HEK293 (cell line): ENCODE measurements around the gene AFF2.

Experiments used
- ZNF114 ChIP-seq: fragments of 450-650 bp; formaldehyde crosslinking; IDR thresholded peaks from 2 replicates; pipeline ENCODE4 v1.5.0; 2017; ENCODE audit warnings: missing biosample characterization, missing genetic modification characterization
- ZNF580 ChIP-seq: fragments of 450-650 bp; formaldehyde crosslinking; IDR thresholded peaks from 2 replicates; pipeline ENCODE4 v1.5.1; 2016; ENCODE audit warnings: missing biosample characterization, missing genetic modification characterization
- TF ChIP-seq, protein P1 (sequence below): fragments of 450-650 bp; formaldehyde crosslinking; IDR thresholded peaks from 2 replicates; pipeline ENCODE4 v1.5.1; 2016; ENCODE audit warnings: missing biosample characterization, missing genetic modification characterization

GRCh38 chrX:148874636-148875246 is 374.3 kb downstream of the AFF2 start:
- TF ChIP-seq, protein P1, sequence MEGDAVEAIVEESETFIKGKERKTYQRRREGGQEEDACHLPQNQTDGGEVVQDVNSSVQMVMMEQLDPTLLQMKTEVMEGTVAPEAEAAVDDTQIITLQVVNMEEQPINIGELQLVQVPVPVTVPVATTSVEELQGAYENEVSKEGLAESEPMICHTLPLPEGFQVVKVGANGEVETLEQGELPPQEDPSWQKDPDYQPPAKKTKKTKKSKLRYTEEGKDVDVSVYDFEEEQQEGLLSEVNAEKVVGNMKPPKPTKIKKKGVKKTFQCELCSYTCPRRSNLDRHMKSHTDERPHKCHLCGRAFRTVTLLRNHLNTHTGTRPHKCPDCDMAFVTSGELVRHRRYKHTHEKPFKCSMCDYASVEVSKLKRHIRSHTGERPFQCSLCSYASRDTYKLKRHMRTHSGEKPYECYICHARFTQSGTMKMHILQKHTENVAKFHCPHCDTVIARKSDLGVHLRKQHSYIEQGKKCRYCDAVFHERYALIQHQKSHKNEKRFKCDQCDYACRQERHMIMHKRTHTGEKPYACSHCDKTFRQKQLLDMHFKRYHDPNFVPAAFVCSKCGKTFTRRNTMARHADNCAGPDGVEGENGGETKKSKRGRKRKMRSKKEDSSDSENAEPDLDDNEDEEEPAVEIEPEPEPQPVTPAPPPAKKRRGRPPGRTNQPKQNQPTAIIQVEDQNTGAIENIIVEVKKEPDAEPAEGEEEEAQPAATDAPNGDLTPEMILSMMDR, result no peak
- TF ChIP-seq ZNF580 (tag by site-specific recombination), result no peak
- TF ChIP-seq ZNF114 (tag by site-specific recombination), result no peak
